ENCODE data around the gene OCLN. TPM values are rescaled to one million over a fixed set of nuclear protein-coding genes. Genes with fewer than 3 reads are reported as not detected.
"Not testable (repeated sequence)": the region's sequence is repeated elsewhere in the genome, so short reads cannot be mapped to it uniquely, and the experiment has no call there.

OCLN gene
- total RNA-seq, 1 experiment from 2014 or later, result 56.7 TPM

DNA sequence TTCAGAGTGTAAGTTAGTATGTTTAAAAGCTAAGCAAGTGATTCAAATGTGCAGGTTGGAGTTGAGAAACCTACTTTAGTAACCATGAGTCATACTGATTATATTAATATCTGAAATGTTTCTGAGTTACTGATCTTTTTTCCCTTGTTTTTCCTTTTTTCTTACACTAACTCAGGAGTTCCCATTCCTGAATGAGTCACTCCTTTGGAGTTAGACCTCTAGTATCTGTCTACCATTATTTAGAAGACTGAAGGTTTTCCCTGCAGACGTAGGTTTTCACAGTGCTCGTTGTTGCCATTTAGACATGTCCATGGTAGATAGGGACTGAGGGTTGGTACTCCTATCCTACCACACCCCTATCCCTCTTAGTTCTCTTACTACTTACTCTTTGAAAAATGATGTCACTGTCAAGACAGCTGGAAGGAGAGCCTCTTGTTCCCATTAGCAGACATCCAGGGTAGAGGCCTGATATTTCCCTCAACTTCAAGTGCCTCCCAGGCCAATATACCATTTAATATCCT, 20.2 kb downstream of the OCLN start (continued):
- TF ChIP-seq CEBPB (IDR thresholded peaks at IDR 0.05; ENCODE audit: low read depth) (peak; percentile 59), TCF7L2 (IDR thresholded peaks at IDR 0.05; ENCODE audit: borderline replicate concordance, extremely low read depth, insufficient read depth, insufficient read length) (no peak), JUND (IDR thresholded peaks at IDR 0.05) (peak; percentile 30), ELF1 (IDR thresholded peaks at IDR 0.05; ENCODE audit: borderline replicate concordance, low read depth) (no peak), POLR2A (IDR thresholded peaks at IDR 0.05; ENCODE audit: borderline replicate concordance, extremely low read depth, insufficient read depth, insufficient read length) (no peak), EGR1 (IDR thresholded peaks at IDR 0.05; ENCODE audit: low read depth) (no peak), ZFX (IDR thresholded peaks at IDR 0.05) (no peak)
- TF ChIP-seq, protein P1, sequence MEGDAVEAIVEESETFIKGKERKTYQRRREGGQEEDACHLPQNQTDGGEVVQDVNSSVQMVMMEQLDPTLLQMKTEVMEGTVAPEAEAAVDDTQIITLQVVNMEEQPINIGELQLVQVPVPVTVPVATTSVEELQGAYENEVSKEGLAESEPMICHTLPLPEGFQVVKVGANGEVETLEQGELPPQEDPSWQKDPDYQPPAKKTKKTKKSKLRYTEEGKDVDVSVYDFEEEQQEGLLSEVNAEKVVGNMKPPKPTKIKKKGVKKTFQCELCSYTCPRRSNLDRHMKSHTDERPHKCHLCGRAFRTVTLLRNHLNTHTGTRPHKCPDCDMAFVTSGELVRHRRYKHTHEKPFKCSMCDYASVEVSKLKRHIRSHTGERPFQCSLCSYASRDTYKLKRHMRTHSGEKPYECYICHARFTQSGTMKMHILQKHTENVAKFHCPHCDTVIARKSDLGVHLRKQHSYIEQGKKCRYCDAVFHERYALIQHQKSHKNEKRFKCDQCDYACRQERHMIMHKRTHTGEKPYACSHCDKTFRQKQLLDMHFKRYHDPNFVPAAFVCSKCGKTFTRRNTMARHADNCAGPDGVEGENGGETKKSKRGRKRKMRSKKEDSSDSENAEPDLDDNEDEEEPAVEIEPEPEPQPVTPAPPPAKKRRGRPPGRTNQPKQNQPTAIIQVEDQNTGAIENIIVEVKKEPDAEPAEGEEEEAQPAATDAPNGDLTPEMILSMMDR (IDR thresholded peaks at IDR 0.05 in 2 of 3, conservative IDR thresholded peaks at IDR 0.05 in 1 of 3; ENCODE audit: borderline replicate concordance in 1 of 3, insufficient read depth in 1 of 3, low read depth in 2 of 3, low read length in 2 of 3), result no peak

DNA sequence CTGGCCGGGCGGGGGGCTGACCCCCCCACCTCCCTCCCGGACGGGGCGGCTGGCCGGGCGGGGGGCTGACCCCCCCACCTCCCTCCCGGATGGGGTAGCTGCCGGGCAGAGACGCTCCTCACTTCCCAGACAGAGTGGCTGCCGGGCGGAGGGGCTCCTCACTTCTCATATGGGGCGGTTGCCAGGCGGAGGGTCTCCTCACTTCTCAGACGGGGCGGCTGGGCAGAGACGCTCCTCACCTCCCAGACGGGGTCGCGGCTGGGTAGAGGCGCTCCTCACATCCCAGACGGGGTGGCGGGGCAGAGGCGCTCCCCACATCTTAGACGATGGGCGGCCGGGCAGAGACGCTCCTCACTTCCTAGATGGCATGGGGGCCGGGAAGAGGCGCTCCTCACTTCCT, 23.0 kb downstream of the OCLN start:
- DNase-seq (ENCODE audit: low read depth, low spot score); ATAC-seq: not testable (repeated sequence)

More for the DNA sequence above, 23.0 kb downstream of the OCLN start:
- POLR2A ChIA-PET; H3K27me3 ChIP-seq (ENCODE audit: insufficient read depth, low read length); H4K20me1 ChIP-seq (ENCODE audit: insufficient read depth); CTCF ChIA-PET; H3K4me3 ChIP-seq (replicated peaks in 1 of 2; ENCODE audit: low read depth in 1 of 2, low read length in 2 of 2); BruUV-seq (replicated peaks); H3K4me2 ChIP-seq (ENCODE audit: low read length); intact Hi-C loops (cut with micrococcal nuclease); H3K9ac ChIP-seq (ENCODE audit: low read length); H3K9me3 ChIP-seq (ENCODE audit: control insufficient read depth in 1 of 2, insufficient read depth in 1 of 2, low read depth in 1 of 2, low read length in 2 of 2); H3K27ac ChIP-seq (ENCODE audit: low read depth, low read length); H3K36me3 ChIP-seq (ENCODE audit: control insufficient read depth in 1 of 2, insufficient read depth in 2 of 2, low read length in 2 of 2); RAD21 ChIA-PET (ENCODE audit: low non-redundant PET in 1 of 2, low total read pairs in 2 of 2, uncharacterized antibody in 2 of 2, unreplicated experiment in 2 of 2); H3K9me2 ChIP-seq (ENCODE audit: insufficient read depth); H2AFZ ChIP-seq (ENCODE audit: low read depth, low read length, poor library complexity, severe bottlenecking): not testable (repeated sequence)
- H3K4me1 ChIP-seq (ENCODE audit: control insufficient read depth in 1 of 2, insufficient read depth in 2 of 2, low read length in 2 of 2), result peaks cover 49 to 56% of the 10 kb centered on the region in 2 experiments
- H3K79me2 ChIP-seq (ENCODE audit: insufficient read depth, low read length), result peaks cover 32% of the 10 kb centered on the region
